PC-9 (cell line): ENCODE results near the gene TTI1.

Experiments used
- CTCF ChIP-seq: fragments of 200-600 bp; sonication (generic); conservative IDR thresholded peaks from 2 replicates; pipeline ENCODE4 v1.6.1; 2017; ENCODE audit warnings: mixed run types, antibody characterized with exemption, mild to moderate bottlenecking, moderate library complexity
- EZH2 ChIP-seq: fragments of 200-600 bp; sonication (generic); IDR thresholded peaks from 2 replicates; pipeline ENCODE4 v1.8.0; 2017; ENCODE audit warnings: antibody characterized with exemption, low read depth

GRCh38 chr20:37938181-37938750 lies 95.0 kb downstream of the TTI1 start:
- TF ChIP-seq EZH2 (no peak), CTCF (no peak)
